Lower leg skin (tissue), 3 donors: ENCODE data around the gene LEMD3.

Source experiments
- POLR2A ChIP-seq, 2 donors: fragments of 450-650 bp; IDR thresholded peaks; one replicate each; pipeline ENCODE4 v1.6.1; 2016 to 2017; ENCODE audit warnings: antibody characterized with exemption in 2 of 2, mild to moderate bottlenecking in 1 of 2, moderate library complexity in 1 of 2
- TF ChIP-seq, protein P1 (sequence below), 3 donors: fragments of 450-650 bp; IDR thresholded peaks; one replicate each; pipeline ENCODE4 v1.5.1; 2016; ENCODE audit warnings: antibody characterized with exemption in 3 of 3, mild to moderate bottlenecking in 3 of 3, moderate library complexity in 2 of 3

DNA sequence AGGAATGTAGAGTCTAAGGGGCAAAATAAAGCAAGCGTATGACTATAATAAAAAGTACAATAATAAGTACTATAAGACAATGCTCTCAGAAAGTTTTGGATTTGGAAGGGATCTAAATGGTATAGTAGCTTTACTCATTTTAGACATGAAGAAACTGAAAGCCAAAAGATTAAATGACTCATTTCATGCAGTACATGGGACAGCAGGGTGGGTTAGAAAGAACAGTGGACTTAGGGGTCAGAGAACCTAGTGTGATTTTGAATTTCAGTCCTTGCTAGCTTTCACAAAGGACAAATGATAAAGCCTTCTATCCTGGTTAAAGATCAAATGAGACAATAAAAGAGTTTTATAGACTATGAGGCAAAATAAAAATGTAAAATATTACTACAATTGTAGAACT is 6.8 kb upstream of the LEMD3 start:
- no peak for TF ChIP-seq POLR2A (IDR thresholded peaks at IDR 0.05)
- TF ChIP-seq, protein P1, sequence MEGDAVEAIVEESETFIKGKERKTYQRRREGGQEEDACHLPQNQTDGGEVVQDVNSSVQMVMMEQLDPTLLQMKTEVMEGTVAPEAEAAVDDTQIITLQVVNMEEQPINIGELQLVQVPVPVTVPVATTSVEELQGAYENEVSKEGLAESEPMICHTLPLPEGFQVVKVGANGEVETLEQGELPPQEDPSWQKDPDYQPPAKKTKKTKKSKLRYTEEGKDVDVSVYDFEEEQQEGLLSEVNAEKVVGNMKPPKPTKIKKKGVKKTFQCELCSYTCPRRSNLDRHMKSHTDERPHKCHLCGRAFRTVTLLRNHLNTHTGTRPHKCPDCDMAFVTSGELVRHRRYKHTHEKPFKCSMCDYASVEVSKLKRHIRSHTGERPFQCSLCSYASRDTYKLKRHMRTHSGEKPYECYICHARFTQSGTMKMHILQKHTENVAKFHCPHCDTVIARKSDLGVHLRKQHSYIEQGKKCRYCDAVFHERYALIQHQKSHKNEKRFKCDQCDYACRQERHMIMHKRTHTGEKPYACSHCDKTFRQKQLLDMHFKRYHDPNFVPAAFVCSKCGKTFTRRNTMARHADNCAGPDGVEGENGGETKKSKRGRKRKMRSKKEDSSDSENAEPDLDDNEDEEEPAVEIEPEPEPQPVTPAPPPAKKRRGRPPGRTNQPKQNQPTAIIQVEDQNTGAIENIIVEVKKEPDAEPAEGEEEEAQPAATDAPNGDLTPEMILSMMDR (IDR thresholded peaks at IDR 0.05) = no peak
